Esophagus squamous epithelium (tissue), 4 donors: ENCODE data around the gene SLC22A16.

Experiments
- POLR2A ChIP-seq, 4 donors: fragments of 450-650 bp; IDR thresholded peaks; one replicate each; pipeline ENCODE4 v1.6.1; 2017; ENCODE audit warnings: antibody characterized with exemption in 4 of 4, mild to moderate bottlenecking in 4 of 4, moderate library complexity in 3 of 4
- TF ChIP-seq, protein P1 (sequence below), 6 experiments: fragments of 450-650 bp in 4 of 6; fragments of 200-600 bp in 2 of 6; sonication (generic) in 2 of 6; IDR thresholded peaks; one replicate each; pipeline ENCODE4 v1.5.1; 2016 to 2019; ENCODE audit warnings: antibody characterized with exemption in 6 of 6, mild to moderate bottlenecking in 4 of 6, moderate library complexity in 4 of 6

DNA sequence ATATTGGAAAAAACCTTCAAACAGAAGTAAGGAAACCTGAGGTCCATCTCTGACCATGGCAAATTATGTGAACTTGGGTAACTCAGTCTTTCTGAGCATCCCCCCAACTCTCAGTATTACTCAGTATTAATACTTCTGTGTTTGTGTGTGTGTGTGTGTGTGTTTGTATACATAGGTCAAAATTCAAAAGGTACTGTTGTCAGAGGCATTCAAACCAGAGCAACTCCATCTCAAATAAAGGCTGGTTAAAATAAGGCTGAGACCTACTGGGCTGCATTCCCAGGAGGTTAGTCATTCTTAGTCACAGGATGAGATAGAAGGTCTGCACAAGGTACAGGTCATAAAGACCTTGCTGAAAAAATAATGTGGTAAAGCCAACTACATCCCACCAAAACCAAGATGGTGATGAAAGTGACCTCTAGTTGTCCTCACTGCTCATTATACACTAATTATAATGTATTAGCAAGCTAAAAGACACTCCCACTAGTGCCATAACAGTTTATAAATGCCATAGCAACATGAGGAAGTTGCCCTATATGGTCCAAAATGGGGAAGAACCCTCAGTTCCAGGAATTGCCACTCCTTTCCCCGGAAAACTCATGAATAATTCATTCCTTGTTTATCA is 33.3 kb upstream of the SLC22A16 start:
- TF ChIP-seq, protein P1, sequence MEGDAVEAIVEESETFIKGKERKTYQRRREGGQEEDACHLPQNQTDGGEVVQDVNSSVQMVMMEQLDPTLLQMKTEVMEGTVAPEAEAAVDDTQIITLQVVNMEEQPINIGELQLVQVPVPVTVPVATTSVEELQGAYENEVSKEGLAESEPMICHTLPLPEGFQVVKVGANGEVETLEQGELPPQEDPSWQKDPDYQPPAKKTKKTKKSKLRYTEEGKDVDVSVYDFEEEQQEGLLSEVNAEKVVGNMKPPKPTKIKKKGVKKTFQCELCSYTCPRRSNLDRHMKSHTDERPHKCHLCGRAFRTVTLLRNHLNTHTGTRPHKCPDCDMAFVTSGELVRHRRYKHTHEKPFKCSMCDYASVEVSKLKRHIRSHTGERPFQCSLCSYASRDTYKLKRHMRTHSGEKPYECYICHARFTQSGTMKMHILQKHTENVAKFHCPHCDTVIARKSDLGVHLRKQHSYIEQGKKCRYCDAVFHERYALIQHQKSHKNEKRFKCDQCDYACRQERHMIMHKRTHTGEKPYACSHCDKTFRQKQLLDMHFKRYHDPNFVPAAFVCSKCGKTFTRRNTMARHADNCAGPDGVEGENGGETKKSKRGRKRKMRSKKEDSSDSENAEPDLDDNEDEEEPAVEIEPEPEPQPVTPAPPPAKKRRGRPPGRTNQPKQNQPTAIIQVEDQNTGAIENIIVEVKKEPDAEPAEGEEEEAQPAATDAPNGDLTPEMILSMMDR (IDR thresholded peaks at IDR 0.05), result no peak
- TF ChIP-seq POLR2A (IDR thresholded peaks at IDR 0.05), result no peak
